ENCODE results near the gene FANCG.

Gene FANCG

GRCh38 chr9:35078066-35078465 is 1.7 kb downstream of the FANCG start:
- no peak for ATAC-seq (ENCODE audit: insufficient read depth, low read depth)

GRCh38 chr9:35076848-35077247 is 2.9 kb downstream of the FANCG start:
- peak overlapping the region; percentile 91; the same call in 1 of the 2 replicates for H3K4me2 ChIP-seq (ENCODE audit: insufficient read depth, low read length)
- no peak for ATAC-seq (ENCODE audit: insufficient read depth, low read depth)
- no peak overlapping the region for H2AFZ ChIP-seq (ENCODE audit: low read depth, low read length)
- no peak overlapping the region for H3K27ac ChIP-seq (ENCODE audit: low read length)
- peaks cover 21% of the 10 kb centered on the region for H4K20me1 ChIP-seq (ENCODE audit: insufficient read depth, low read length)
- H3K27me3 ChIP-seq (ENCODE audit: insufficient read depth, low read length, poor library complexity) = no peaks in the 10 kb centered on the region
- peaks cover 47% of the 10 kb centered on the region for H3K79me2 ChIP-seq (ENCODE audit: insufficient read depth, low read length)
- H3K36me3 ChIP-seq (ENCODE audit: insufficient read depth, low read length) = peaks cover 55% of the 10 kb centered on the region
- peaks cover 62% of the 10 kb centered on the region for H3K4me1 ChIP-seq (ENCODE audit: insufficient read depth, low read length)
- peak overlapping the region in 1 of 2 experiments; percentile 35; a peak in 2 of 4 replicates for H3K4me3 ChIP-seq (ENCODE audit: low read depth in 1 of 2, low read length in 2 of 2)
- no peak for DNase-seq
- peak overlapping the region; percentile 76; the same call in 1 of the 2 replicates for H3K9ac ChIP-seq (ENCODE audit: low read depth, low read length)
- H3K9me3 ChIP-seq (ENCODE audit: insufficient read depth, low read length, severe bottlenecking) = no peaks in the 10 kb centered on the region
- TF ChIP-seq CTCF (IDR thresholded peaks at IDR 0.05; ENCODE audit: borderline replicate concordance, extremely low read depth, low read length, poor library complexity, severe bottlenecking) = no peak
- no peak for TF ChIP-seq EZH2 (IDR thresholded peaks at IDR 0.05; ENCODE audit: borderline replicate concordance, low read depth, low read length, severe bottlenecking)

More at GRCh38 chr9:35078066-35078465, 1.7 kb downstream of the FANCG start:
- H3K79me2 ChIP-seq (ENCODE audit: insufficient read depth, low read length) = peaks cover 42% of the 10 kb centered on the region
- H3K4me1 ChIP-seq (ENCODE audit: insufficient read depth, low read length) = peaks cover 57% of the 10 kb centered on the region
- peak overlapping the region; percentile 76 for H3K9ac ChIP-seq (ENCODE audit: low read depth, low read length)
- peak overlapping the region; percentile 51 to 73; a peak in 3 of 4 replicates for H3K4me3 ChIP-seq (ENCODE audit: low read depth in 1 of 2, low read length in 2 of 2)
- H3K27ac ChIP-seq (ENCODE audit: low read length) = peak overlapping the region; percentile 95
- TF ChIP-seq EZH2 (IDR thresholded peaks at IDR 0.05; ENCODE audit: borderline replicate concordance, low read depth, low read length, severe bottlenecking) (no peak), CTCF (IDR thresholded peaks at IDR 0.05; ENCODE audit: borderline replicate concordance, extremely low read depth, low read length, poor library complexity, severe bottlenecking) (no peak)
- H2AFZ ChIP-seq (ENCODE audit: low read depth, low read length) = no peak overlapping the region
- H4K20me1 ChIP-seq (ENCODE audit: insufficient read depth, low read length) = peaks cover 19% of the 10 kb centered on the region
- H3K4me2 ChIP-seq (ENCODE audit: insufficient read depth, low read length) = peak overlapping the region; percentile 91
- H3K9me3 ChIP-seq (ENCODE audit: insufficient read depth, low read length, severe bottlenecking) = no peaks in the 10 kb centered on the region
- H3K36me3 ChIP-seq (ENCODE audit: insufficient read depth, low read length) = peaks cover 50% of the 10 kb centered on the region
- DNase-seq = no peak
- no peaks in the 10 kb centered on the region for H3K27me3 ChIP-seq (ENCODE audit: insufficient read depth, low read length, poor library complexity)

GRCh38 chr9:35075358-35075757 is 4.4 kb downstream of the FANCG start:
- Histone ChIP-seq H3K4me3 (ENCODE audit: low read depth in 1 of 2, low read length in 2 of 2) (no peak overlapping the region), H2AFZ (ENCODE audit: low read depth, low read length) (no peak overlapping the region), H3K36me3 (ENCODE audit: insufficient read depth, low read length) (peaks cover 63% of the 10 kb centered on the region), H3K27me3 (ENCODE audit: insufficient read depth, low read length, poor library complexity) (no peaks in the 10 kb centered on the region), H3K9me3 (ENCODE audit: insufficient read depth, low read length, severe bottlenecking) (no peaks in the 10 kb centered on the region), H3K4me2 (ENCODE audit: insufficient read depth, low read length) (no peak overlapping the region), H4K20me1 (ENCODE audit: insufficient read depth, low read length) (peaks cover 36% of the 10 kb centered on the region), H3K79me2 (ENCODE audit: insufficient read depth, low read length) (peaks cover 62% of the 10 kb centered on the region), H3K9ac (ENCODE audit: low read depth, low read length) (no peak overlapping the region), H3K27ac (ENCODE audit: low read length) (no peak overlapping the region), H3K4me1 (ENCODE audit: insufficient read depth, low read length) (peaks cover 62% of the 10 kb centered on the region)
- DNase-seq (no peak), ATAC-seq (ENCODE audit: insufficient read depth, low read depth) (no peak)
- TF ChIP-seq CTCF (IDR thresholded peaks at IDR 0.05; ENCODE audit: borderline replicate concordance, extremely low read depth, low read length, poor library complexity, severe bottlenecking) = no peak

GRCh38 chr9:35074791-35075190 is 5.0 kb downstream of the FANCG start:
- H3K4me2 ChIP-seq (ENCODE audit: insufficient read depth, low read length) = no peak overlapping the region
- peaks cover 69% of the 10 kb centered on the region for H3K36me3 ChIP-seq (ENCODE audit: insufficient read depth, low read length)
- DNase-seq = no peak
- H3K9me3 ChIP-seq (ENCODE audit: insufficient read depth, low read length, severe bottlenecking) = no peaks in the 10 kb centered on the region
- no peak for TF ChIP-seq CTCF (IDR thresholded peaks at IDR 0.05; ENCODE audit: borderline replicate concordance, extremely low read depth, low read length, poor library complexity, severe bottlenecking)
- TF ChIP-seq EZH2 (IDR thresholded peaks at IDR 0.05; ENCODE audit: borderline replicate concordance, low read depth, low read length, severe bottlenecking) = no peak
- H3K27me3 ChIP-seq (ENCODE audit: insufficient read depth, low read length, poor library complexity) = no peaks in the 10 kb centered on the region
- no peak overlapping the region for H3K9ac ChIP-seq (ENCODE audit: low read depth, low read length)
- peaks cover 68% of the 10 kb centered on the region for H3K79me2 ChIP-seq (ENCODE audit: insufficient read depth, low read length)
- no peak for ATAC-seq (ENCODE audit: insufficient read depth, low read depth)
- no peak overlapping the region for H3K4me3 ChIP-seq (ENCODE audit: low read depth in 1 of 2, low read length in 2 of 2)
- H3K4me1 ChIP-seq (ENCODE audit: insufficient read depth, low read length) = peaks cover 66% of the 10 kb centered on the region
- no peak overlapping the region for H3K27ac ChIP-seq (ENCODE audit: low read length)
- H4K20me1 ChIP-seq (ENCODE audit: insufficient read depth, low read length) = peaks cover 41% of the 10 kb centered on the region
- no peak overlapping the region for H2AFZ ChIP-seq (ENCODE audit: low read depth, low read length)

Measured in DND-41 (cell line).